HL-60/S4 treated with retinoic acid at 250 ng/mL for 4 days and 3 days (cell line): Measurements from ENCODE around the gene ELAPOR1.

Experiments
- in situ Hi-C: fragments of 300-500 bp; cut with MboI; formaldehyde crosslinking; loops from 2 replicates; pipeline ENCODE4 v1.7.0; 2022; ENCODE audit warnings: low sequenced_read_pairs

ELAPOR1 gene

DNA sequence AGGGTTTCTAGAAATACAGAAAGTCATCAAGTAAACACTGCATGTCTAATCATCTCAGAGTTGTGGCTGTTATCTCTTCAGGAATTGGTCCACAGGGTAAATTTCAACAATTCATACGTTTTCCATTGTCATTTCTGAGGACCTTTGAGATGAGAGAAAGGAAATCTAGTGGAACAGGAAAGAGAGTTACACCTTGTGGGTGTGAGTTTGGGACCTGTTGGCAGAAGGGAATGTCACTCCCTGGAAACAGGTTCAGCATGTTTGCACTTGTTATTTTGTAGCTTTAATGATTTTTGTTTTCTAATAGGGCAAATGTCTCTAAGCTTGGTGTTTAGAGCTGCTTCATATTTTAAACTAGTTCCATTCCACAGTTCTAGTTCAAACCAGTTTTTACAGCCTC, 17.8 kb upstream of the ELAPOR1 start:
- in situ Hi-C loops = no loop called here

DNA sequence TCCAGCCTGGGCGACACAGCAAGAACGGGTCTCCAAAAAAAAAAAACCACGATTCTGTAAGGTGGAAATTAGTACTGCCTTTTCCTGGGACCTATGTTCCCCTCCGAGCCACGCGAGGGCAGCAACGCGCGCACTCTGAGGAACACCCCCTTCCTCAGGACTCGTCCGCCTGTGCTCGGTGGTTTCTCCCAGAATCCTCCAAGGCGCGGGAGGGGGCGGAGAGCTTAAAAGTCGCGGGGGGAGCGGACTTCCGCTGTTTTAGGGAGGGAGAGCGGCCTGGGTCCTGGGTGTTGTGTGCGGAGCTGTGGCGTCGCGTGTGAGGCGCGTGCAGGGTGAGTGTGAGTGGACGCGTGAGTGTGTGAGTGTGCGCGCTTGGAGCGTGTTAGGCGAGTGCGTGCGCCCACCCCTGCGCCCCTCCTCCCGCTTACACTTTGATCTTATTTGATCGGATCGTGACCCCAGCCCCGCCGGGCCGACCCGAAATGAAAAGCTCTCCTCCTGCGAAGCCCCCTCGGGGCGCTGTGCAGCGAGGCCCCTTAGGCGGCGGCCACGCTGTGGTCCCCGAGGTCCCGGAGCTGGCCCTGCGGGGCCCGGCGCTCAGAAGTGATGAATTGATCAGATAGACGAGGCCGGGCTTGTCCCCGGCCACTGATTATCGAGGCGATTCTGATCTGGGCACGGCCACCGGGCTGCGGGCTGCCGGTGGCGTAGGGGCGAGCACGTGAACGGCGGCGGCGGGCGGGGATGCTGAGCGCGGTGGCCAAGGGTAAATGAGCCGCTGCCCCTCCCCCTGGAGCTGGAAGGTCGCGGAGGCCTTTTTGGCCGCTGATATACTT, 13.8 kb upstream of the ELAPOR1 start:
- in situ Hi-C loops = no loop called here

DNA sequence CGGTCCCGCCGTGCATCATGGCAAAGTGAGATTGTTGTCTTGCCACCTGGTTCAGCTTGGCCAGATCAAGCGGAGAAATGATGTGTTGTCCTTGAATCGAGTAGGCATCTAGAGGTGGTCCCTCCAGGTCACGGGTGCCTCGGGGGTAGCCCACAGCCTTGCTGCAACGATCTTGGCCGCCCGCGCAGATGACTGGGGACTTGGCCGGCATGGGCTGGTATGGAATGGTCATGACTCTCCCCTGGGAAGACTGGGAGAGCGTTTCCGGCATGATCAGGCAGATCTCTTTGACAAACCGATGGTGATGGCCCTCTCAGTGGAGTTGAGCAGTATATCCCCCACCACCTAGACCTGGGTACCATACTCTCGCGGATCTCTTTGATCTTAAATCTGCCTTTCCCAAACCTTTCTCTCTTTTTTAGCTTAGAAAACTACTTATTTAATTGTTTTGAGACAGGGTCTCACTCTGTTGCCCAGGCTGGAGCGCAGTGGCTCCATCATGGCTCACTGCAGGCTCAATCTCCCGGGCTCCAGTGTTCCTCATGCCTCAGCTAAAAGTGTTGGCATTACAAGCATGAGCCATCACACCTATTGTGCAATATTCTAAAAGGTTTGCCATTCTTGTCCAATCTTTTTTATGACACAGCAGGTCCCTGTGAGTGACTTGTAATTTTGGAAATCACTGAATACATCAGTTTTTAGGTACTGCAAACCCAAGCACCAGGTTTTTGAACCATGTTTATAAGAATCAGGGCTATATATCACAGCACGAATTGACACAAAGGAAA, 9.4 kb upstream of the ELAPOR1 start:
- in situ Hi-C loops = no loop called here

DNA sequence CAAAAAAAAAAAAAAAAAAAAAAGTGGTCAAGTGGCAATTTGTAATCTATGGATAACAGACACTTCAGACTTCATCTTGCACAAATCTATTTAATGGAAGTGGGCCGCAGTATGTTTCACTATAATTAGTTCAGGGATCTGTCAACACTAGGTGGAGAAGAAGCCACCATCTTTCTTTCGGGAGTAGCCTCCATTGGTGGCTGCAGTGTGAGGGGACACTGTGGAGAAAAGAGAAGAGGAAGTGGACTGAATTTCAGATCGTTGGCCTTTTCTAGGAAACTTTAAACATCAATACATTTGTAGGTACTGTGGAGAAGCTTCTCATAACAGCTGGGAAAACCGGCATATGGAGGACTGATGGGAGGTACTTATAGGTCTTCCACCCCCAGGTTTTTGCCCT, 8.0 kb upstream of the ELAPOR1 start:
- in situ Hi-C loops = no loop called here

DNA sequence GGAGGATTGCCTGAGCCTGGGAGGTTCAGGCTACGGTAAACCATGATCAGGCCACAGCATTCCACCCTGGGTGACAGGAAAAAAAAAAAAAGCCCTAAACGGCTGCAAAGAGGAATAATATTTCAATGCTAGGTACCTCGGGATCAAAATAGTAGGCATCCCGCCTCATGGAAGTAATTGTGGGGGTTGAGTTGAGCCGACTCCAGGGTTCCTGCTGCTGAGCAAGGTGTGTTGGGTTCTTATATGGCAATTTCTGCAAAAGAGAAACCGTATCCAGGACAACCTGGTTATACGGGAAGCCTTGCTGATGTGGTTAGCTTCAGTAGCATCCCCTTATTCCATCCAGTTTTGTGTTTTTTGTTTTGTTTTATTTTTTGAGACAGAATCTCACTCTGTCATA, 6.1 kb upstream of the ELAPOR1 start:
- in situ Hi-C loops = no loop called here

DNA sequence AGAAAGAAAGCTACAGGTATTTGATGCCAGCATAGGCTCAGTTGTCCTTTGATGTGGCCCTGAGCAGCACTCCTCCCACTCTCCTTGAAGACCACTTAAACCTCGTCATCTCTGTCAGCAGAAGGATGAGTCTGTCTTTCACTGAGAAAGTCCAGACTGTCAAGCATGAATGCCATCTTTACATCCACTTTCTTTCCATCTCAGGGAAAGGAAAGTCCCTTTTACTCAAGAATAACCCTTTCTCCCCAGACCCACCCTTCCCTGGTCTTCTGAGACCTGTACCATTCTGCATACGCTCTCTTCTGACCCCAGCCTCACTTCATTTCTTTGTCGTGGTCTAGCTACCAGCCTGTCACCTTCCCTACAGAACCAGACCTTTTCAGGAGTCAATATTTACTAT, 4.0 kb upstream of the ELAPOR1 start:
- in situ Hi-C loops = no loop called here

DNA sequence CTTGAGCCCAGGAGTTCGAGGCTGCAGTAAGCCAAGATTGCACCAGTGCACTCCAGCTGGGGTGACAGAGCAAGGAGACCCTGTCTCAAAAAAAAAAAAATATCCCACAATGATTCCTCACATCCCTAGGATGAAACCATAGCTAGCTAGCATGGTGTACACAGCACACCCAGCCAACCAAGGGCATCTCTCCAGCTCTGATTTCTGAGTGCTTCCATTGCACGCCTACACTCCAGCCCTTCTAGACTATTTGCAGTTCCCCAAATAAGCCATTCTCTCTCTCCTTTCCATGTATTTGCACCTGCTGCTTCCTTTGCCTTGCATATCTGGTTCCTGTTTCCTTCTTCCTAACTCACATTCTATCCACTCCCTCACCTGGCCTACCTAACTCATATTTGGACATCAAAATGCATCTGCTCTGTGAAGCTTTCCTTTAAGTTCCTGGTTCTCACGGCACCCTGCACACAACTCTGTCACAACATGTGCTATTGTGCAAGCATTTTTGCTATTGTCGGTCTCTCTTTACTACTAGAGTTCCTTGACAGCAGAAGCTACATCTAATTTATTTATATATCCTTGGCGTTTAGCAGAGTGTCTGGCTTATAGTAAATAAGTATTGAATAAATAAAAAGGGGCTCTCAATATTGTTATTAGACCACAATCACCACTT, 2.4 kb upstream of the ELAPOR1 start:
- in situ Hi-C loops = no loop called here

DNA sequence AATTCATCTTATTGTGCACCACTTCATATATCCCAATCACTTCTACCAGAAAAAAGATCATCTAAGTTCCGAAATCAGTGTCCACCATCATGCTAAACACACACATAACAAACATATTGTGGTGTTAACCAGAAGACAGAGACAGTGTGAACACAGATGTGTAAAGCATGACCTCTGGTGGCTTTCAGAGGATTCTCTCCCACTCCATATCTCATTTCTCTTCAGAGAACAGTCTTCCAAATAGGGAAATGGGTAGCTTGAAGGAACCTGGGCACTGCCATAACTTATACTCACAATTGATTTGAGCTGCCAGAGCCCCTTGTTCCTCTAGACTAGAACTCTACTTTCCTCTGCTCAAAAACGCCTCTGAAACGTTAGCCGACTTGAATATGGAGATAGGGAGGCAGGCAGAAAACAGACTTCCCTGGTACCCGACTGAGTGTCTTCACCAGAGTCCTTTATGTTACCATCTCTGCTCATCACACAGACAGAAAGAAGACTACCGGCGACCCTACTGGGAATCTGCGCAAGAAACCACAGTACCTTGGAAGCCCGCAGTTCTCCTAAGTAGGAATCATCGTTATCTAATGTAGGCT, 1.8 kb upstream of the ELAPOR1 start:
- in situ Hi-C loops = no loop called here

DNA sequence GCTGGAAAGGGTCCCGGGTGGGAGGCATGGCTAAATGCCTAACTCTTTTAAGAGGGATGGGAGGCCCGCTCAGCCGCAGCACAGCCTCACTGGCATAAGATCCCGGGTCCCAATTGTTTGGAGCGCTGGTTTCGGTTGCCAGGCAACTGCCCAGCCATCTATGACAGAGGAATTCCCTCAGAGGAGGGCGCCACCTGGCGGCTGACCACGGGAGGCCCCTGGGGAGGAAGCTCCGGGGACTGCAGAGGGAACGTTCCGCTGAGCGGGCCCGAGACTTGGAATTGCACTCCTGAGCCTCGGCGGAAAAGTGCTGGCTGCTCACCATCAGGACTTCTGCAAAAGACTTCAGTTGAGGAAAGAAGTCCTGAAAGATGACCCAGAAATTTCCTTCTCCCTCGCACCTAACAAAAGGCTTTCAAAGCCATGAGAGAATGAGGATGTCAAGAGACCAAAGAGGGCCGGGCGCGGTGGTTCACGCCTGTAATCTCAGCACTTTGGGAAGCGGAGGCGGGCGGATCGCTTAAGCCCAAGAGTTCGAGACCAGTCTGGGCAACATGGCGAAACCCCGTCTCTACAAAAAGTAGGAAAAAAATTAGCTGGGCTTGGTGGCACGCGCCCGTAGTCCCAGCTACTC, 1.1 kb upstream of the ELAPOR1 start:
- in situ Hi-C loops = no loop called here

DNA sequence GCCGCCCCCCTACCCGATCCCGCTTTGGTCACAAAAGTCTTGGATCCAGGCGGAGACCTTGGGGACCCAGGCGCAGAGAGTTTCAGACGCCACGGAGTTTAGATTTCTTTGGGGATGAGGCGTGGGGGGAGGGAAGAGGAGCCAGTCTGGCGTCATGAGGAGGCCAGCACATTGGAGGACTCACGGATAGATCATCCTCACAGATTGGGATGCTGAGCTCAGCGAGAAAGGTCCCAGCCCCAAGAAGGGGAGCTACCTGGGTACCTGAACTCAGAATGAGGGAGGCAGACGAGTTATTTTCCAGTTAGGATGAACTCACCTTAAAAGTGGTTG, 393 bp downstream of the ELAPOR1 start:
- in situ Hi-C loops = no loop called here

DNA sequence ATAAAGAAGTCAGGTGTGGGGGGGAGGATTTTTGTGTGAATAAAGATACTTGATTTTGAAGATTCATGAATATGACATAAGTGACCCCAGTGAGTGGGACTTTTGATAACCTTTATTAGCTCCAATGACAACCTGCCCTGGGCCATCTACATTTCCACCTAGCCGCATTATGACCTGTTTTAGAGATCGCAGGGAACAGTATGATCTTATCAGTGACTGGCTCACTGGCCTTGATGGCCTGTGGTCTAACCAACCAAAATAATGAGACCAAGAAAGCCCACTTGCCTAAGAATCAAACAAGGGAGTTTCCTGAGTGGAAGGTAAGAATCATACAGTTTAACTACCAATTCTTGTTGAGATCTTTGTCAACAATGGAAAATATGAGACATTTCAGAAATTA, 1.8 kb downstream of the ELAPOR1 start:
- in situ Hi-C loops = no loop called here

DNA sequence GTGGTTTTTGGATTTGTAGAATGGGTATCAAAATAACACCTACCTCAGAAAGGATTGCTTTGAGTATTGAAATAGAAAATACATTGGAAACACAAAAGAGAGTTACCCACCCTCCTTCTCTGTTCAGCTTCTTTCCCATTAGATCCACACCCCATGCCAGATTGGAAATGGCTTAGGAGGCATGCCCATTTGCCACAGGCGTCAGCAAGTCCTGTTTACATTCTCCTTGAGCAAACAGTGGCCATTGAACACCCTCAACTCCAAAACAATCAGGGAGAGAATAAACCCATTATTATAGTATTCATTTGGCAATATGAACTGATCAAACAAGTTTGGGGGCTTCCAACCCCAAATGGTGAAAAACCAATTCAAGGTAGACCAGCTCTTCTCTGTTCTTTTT, 2.4 kb downstream of the ELAPOR1 start:
- in situ Hi-C loops = no loop called here

DNA sequence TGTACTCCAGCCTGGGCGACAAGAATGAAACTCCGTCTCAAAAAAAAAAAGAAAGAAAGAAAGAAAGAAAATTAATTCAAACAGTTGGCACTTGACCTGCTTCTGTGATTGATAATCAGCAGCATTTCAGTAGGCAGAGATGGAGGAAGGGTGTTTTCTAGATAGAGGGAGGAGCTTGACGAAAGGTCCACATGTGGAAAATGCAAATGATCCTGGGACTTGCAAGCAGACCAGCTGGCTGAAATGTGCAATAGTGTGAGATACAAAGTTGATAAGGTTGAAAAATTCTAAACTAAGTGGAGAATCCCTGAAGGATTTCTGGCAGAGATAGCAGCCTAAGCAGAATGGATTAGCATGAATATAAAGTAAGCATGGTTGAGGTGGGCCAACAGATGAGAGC, 4.2 kb downstream of the ELAPOR1 start:
- in situ Hi-C loops = no loop called here

DNA sequence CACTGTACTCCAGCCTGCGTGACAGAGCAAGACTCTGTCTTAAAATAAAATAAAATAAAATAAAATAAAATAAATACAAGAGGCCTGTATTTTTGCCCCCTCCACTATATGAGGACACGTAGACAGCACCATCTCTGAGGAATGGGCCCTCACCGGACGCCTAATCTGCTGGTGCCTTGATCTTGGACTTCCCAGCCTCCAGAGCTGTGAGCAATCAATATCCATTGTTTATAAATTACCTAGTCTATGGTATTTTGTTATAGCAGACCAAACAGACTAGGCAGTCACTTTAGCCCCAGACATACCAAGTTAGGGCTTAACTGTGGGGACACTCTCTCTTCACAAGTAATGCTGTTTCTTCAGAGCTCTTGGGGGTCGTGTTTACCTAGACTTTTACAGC, 6.4 kb downstream of the ELAPOR1 start:
- in situ Hi-C loops = no loop called here

DNA sequence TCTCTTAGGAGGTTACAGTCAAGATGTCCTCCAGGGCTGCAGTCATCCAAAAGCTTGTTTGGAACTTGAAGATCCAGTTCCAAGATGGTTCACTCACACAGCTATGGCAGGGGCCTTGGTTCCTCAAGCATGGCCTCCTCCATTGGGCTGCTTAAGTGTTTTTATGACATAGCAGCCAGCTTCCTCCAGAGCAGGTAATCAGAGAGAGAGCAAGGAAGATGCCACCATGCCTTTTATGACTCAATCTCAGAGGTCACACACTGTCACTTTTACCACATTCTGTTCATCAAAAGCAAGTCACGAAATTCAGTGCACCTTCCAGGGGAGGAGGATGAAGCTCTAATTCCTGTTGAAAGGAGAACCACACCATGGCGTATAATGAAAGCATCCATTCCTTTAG, 17.1 kb downstream of the ELAPOR1 start:
- in situ Hi-C loops = no loop called here

DNA sequence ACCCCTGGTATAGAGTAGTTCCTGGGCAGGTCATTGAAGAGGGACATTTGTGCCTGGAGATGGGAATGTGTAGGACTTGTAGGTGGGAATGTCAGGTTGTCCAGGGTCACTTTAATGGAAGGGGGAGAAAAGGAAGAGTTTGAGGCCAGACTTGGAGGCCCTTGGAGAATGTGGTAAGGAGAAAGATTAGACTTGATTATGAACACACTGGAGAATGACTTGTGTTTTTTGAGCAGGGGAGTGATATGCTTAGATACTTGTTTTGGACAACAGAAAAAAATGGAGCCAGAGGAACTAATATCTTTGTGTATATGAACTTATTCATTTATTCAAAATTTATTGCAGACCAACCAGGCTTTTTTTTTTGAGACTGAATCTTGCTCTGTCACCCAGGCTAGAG, 17.9 kb downstream of the ELAPOR1 start:
- in situ Hi-C loops = no loop called here

DNA sequence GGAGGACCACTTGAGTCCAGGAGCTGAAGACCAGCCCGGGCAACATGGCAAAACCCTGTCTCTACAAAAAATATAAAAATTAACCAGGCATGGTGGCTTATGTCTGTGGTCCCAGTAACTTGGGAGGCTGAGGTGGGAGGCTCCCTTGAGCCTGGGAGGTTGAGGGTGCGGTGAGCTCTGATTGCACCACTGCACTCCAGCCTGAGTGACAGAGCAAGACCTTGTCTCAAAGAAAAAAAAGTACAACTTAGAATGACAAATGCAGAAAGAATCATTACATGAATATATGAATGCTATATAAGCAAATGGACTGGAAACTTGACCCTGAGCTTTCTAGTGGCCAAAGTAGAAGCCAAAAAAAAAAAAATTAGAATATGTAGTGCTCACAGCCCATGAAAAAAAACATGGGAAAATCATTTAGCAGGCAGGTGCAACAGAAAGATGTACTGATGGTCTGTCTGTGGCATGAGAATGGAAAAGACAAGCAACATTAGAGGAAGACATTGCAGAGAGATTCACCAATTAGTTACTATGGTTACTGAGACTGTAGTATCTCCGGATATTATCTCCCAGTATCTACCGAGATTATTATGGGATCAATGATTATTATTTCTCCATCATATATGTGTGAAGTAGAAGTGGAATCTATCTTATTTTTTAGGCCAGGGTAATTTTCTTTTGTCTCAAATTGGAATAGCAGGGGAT, 19.2 kb downstream of the ELAPOR1 start:
- in situ Hi-C loops = no loop called here

DNA sequence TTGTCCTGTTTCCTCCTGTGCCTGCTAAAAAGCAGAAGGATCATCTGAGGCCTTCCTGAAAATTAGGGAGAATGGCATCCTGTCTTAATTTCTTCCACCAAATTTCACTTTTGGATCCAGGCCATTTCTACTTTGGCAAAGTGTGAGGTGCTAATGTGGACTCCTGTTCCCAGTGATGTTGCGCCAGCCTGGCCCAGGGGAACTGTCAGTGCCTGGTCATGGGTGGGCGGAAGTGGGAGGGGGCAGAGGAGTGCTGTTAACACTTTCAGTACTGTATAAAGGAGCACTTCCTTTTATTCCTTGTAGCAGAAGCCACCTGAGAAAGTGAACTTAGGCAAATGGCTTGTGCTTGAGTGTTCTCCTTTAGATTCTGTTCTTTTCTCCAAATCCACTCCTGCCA, 19.9 kb downstream of the ELAPOR1 start:
- in situ Hi-C loops = no loop called here

DNA sequence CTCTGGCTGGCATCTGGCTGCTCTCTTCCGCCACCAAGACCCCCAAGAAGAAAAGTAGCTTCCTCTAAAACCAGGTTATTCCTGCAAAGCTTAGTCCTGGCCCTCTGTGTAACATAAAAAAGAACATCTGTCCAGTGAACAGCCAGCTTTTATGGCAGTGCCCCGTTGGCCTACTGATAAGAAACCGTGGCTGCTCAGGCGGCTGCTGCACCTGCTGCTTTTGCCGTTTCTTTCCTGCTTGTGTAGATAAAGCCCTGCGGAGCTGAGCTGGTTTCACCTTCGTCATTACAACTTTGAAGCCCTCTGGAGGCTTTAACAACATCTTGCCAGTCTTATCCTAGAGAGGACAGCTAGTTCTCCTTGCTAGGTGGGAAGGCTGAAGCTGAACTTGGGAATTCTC, 20.5 kb downstream of the ELAPOR1 start:
- in situ Hi-C loops = no loop called here

DNA sequence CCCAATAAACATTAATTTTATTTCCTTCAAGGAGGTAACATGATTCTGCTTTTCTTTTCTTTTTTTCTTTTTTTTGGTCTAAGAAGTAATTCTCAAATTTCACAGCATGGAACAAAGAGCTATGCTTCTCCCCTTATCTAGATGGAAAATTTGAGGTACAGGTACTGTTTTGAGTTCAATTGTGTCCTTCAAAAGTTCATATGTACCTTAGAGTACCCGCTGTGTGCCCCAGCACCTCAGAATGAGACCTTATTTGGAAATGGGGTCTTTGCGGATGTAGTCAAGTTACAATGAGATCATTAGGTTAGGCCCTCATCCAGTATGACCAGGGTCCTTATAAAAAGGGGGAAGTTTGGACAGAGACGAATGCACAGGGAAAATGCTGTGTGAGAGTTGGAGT, 22.0 kb downstream of the ELAPOR1 start:
- in situ Hi-C loops = no loop called here

DNA sequence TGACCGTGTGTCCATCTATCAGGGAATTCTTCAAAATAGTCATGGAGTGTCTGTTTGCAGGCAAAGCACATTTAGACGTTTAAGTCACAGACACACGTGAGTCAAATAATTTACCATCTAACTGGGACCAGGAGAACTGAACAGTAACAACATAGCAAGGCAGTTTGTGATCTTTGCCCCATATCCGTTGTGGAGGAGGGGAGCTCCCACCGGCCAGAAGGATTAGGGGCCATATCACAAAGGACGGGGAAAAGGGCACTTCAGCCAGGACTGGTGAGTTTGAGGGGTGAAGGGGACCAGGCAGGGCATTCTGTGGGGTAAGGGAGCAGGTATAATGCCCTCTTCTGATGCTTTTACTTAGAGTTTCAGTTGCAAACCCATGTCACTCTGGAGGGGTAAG, 22.9 kb downstream of the ELAPOR1 start:
- in situ Hi-C loops = no loop called here
